GM12891 (cell line): ENCODE measurements around the gene AK5.

ENCODE experiments used
- PAX5 ChIP-seq: IDR thresholded peaks from 2 replicates; pipeline ENCODE4 v1.6.1; 2011; ENCODE audit warnings: low read length, moderate library complexity, mild to moderate bottlenecking; ENCODE audit not compliant: insufficient read depth, severe bottlenecking
- POLR2A ChIP-seq: IDR thresholded peaks from 2 replicates; pipeline ENCODE4 v1.6.1; 2011; ENCODE audit warnings: low read depth, low read length, control low read depth
- POLR2AphosphoS5 ChIP-seq: IDR thresholded peaks from 2 replicates; pipeline ENCODE4 v1.6.1; 2011; ENCODE audit warnings: low read depth, low read length, control low read depth
- POU2F2 ChIP-seq: IDR thresholded peaks from 2 replicates; pipeline ENCODE4 v1.6.1; 2011; ENCODE audit warnings: low read depth, mild to moderate bottlenecking, control low read depth, low read length, moderate library complexity
- SPI1 ChIP-seq: IDR thresholded peaks from 2 replicates; pipeline ENCODE4 v1.6.1; 2011; ENCODE audit warnings: low read depth, low read length, control low read depth
- TAF1 ChIP-seq: IDR thresholded peaks from 2 replicates; pipeline ENCODE4 v1.6.1; 2011; ENCODE audit warnings: low read depth, low read length, control low read depth

GRCh38 chr1:77263708-77264107 lies 18.1 kb upstream of the AK5 start:
- TF ChIP-seq PAX5 (no peak), POLR2AphosphoS5 (no peak), POLR2A (no peak), TAF1 (no peak), SPI1 (no peak), POU2F2 (no peak)
